BJ (cell line): ENCODE results near the gene ANKZF1. TPM values are rescaled to one million over a fixed set of nuclear protein-coding genes. Genes with fewer than 3 reads are reported as not detected.

Source experiments
- CTCF ChIA-PET: fragments of 350-600 bp; formaldehyde crosslinking; extraction: SDS; loops from one replicate; lab custom pipeline; 2021; ENCODE audit warnings: antibody characterized with exemption, inconsistent platforms; lab: Yijun Ruan, JAX
- POLR2A ChIA-PET: fragments of 300-600 bp; sonication (Branson Sonifier 250); formaldehyde crosslinking; extraction: SDS; loops from one replicate; lab custom pipeline; 2021; ENCODE audit warnings: antibody characterized with exemption; lab: Charles Lee
- DNase-seq: peaks from one replicate; pipeline ENCODE4 v3.0.0-alpha.2; 2011; ENCODE audit warnings: low read depth
- H3K27me3 ChIP-seq: 2 replicates; pipeline ENCODE4 v1.6.0; 2011; ENCODE audit warnings: low read length; ENCODE audit not compliant: control insufficient read depth, insufficient read depth
- H3K36me3 ChIP-seq: 2 replicates; pipeline ENCODE4 v1.5.1; 2011; ENCODE audit warnings: low read length; ENCODE audit not compliant: control insufficient read depth, insufficient read depth
- H3K4me3 ChIP-seq: 2 replicates; pipeline ENCODE4 v1.5.1; 2011; ENCODE audit warnings: low read depth, mild to moderate bottlenecking, control low read depth, low read length
- CTCF ChIP-seq: IDR thresholded peaks from 2 replicates; pipeline ENCODE4 v1.5.1; 2011; ENCODE audit warnings: low read depth, mild to moderate bottlenecking, control low read depth, inconsistent platforms, low read length, moderate library complexity; ENCODE audit not compliant: insufficient read depth
- polyA plus RNA-seq: library from polyadenylated mRNA; depleted of rRNA; stranded (reverse); fragments of >200 nt; gene quantifications from 2 replicates; pipeline ENCODE4 v1.2.3, GENCODE V29; 2011

ANKZF1 gene
- polyA plus RNA-seq, 1 experiment, result 37.7 TPM

- peaks cover 34% of the 10 kb centered on the region for H3K36me3 ChIP-seq
- peak overlapping the region; percentile 64 for H3K4me3 ChIP-seq
- ChIA-PET CTCF (interaction anchor here (1.4 to 4.9 kb wide), 7 partner anchors 10 to 70 kb away, joined by 3 to 29 read pairs (median 6); partner anchors contain the start of genes GLB1L, NHEJ1 and STK16), POLR2A (interaction anchor here (0.5 to 1.2 kb wide), 2 partner anchors 20 to 267 kb away, joined by 3 read pairs; no protein-coding TSS in a partner anchor)
- no peak for TF ChIP-seq CTCF
- H3K27me3 ChIP-seq, result no peaks in the 10 kb centered on the region
- DNase-seq, result no peak
These were observed 698 bp upstream of the ANKZF1 start for GRCh38 chr2:219228911-219229304.

GRCh38 chr2:219230059-219230540 is 494 bp downstream of the ANKZF1 start:
- ChIA-PET CTCF (interaction anchor here (0.7 to 4.9 kb wide), 11 partner anchors 9 to 70 kb away, joined by 3 to 29 read pairs (median 5); partner anchors contain the start of genes GLB1L, STK16 and TUBA4B), POLR2A (interaction anchor here (0.6 to 1.2 kb wide), 5 partner anchors 12 to 725 kb away, joined by 3 to 5 read pairs (median 3); partner anchors contain the start of genes GLB1L and STK16)
- TF ChIP-seq CTCF, result no peak
- Histone ChIP-seq H3K36me3 (peaks cover 36% of the 10 kb centered on the region), H3K27me3 (no peaks in the 10 kb centered on the region), H3K4me3 (peak overlapping the region; percentile 64)
- no peak for DNase-seq

GRCh38 chr2:219234331-219234730 is 4.7 kb downstream of the ANKZF1 start:
- CTCF ChIA-PET, result interaction anchor here (1.0 to 1.2 kb wide), 2 partner anchors 61 to 64 kb away, joined by 4 read pairs; no protein-coding TSS in a partner anchor
- no peak overlapping the region for H3K4me3 ChIP-seq
- no peak for DNase-seq
- peaks cover 46% of the 10 kb centered on the region for H3K36me3 ChIP-seq
- H3K27me3 ChIP-seq, result no peaks in the 10 kb centered on the region
- POLR2A ChIA-PET, result no interaction called here
- no peak for TF ChIP-seq CTCF

GRCh38 chr2:219243291-219243761 is 13.7 kb downstream of the ANKZF1 start:
- ChIA-PET POLR2A (no interaction called here), CTCF (interaction anchor here (3.7 kb wide), 1 partner anchor 51 kb away, joined by 22 read pairs; no protein-coding TSS in a partner anchor)
- Histone ChIP-seq H3K27me3 (no peaks in the 10 kb centered on the region), H3K4me3 (peak overlapping the region; percentile 23; the same call in 1 of the 2 replicates), H3K36me3 (peaks cover 9% of the 10 kb centered on the region)
- no peak for DNase-seq
- no peak for TF ChIP-seq CTCF

GRCh38 chr2:219244789-219245147 is 15.2 kb downstream of the ANKZF1 start:
- POLR2A ChIA-PET, result interaction anchor here (0.6 to 1.1 kb wide), 3 partner anchors 14 to 1392 kb away, joined by 3 to 5 read pairs (median 3); partner anchors contain the start of genes ANKZF1 and ATG9A
- CTCF ChIA-PET, result interaction anchor here (0.7 to 3.7 kb wide), 10 partner anchors 9 to 53 kb away, joined by 3 to 22 read pairs (median 4); partner anchors contain the start of genes ANKZF1, ATG9A, DNAJB2 and TUBA4A
- no peak for DNase-seq
- TF ChIP-seq CTCF, result no peak
- H3K4me3 ChIP-seq, result peak overlapping the region; percentile 90
- H3K36me3 ChIP-seq, result peaks cover 10% of the 10 kb centered on the region
- H3K27me3 ChIP-seq, result no peaks in the 10 kb centered on the region
